Activated CD4-positive, alpha-beta T cell treated with anti-CD3 and anti-CD28 coated beads for 24 hours (primary cell): Measurements from ENCODE around the gene ZNF503.

Source experiments
- DNase-seq, 2 donors: peaks; one replicate each; pipeline ENCODE4 v3.0.0-alpha.2; 2020; ENCODE audit warnings: low read depth in 2 of 2

ZNF503 gene

GRCh38 chr10:75401569-75402485 lies at the start of gene ZNF503:
ZNF503 (minus strand) TSS chr10:75401764; CDS start chr10:75401419, 345 bp downstream.
- DNase-seq: peak in 1 of 2 donors; percentile 39

- DNase-seq: no peak
Observed at GRCh38 chr10:75450644-75451640, 49.4 kb upstream of the ZNF503 start.

- DNase-seq: no peak
Observed at GRCh38 chr10:75450075-75450445, 48.5 kb upstream of the ZNF503 start.

- DNase-seq: no peak
Observed at GRCh38 chr10:75449382-75450074, 48.0 kb upstream of the ZNF503 start.

- no peak for DNase-seq
Observed at GRCh38 chr10:75448166-75448565, 46.6 kb upstream of the ZNF503 start.

GRCh38 chr10:75446508-75446907 lies 44.9 kb upstream of the ZNF503 start:
- DNase-seq: no peak

GRCh38 chr10:75444781-75445386 lies 43.3 kb upstream of the ZNF503 start:
- no peak for DNase-seq

GRCh38 chr10:75443362-75443761 lies 41.8 kb upstream of the ZNF503 start:
- DNase-seq: no peak

- no peak for DNase-seq
Observed at GRCh38 chr10:75441682-75442081, 40.1 kb upstream of the ZNF503 start.

- no peak for DNase-seq
Observed at GRCh38 chr10:75441196-75441595, 39.6 kb upstream of the ZNF503 start.

GRCh38 chr10:75440271-75440793 lies 38.8 kb upstream of the ZNF503 start:
- no peak for DNase-seq

GRCh38 chr10:75439811-75440210 lies 38.2 kb upstream of the ZNF503 start:
- DNase-seq: no peak

GRCh38 chr10:75438275-75438674 lies 36.7 kb upstream of the ZNF503 start:
- no peak for DNase-seq

- no peak for DNase-seq
Observed at GRCh38 chr10:75437693-75438092, 36.1 kb upstream of the ZNF503 start.

- no peak for DNase-seq
Observed at GRCh38 chr10:75436896-75437295, 35.3 kb upstream of the ZNF503 start.

GRCh38 chr10:75435291-75435690 lies 33.7 kb upstream of the ZNF503 start:
- no peak for DNase-seq

GRCh38 chr10:75434291-75434690 lies 32.7 kb upstream of the ZNF503 start:
- DNase-seq: no peak

GRCh38 chr10:75433216-75433615 lies 31.7 kb upstream of the ZNF503 start:
- DNase-seq: no peak

GRCh38 chr10:75432763-75433162 lies 31.2 kb upstream of the ZNF503 start:
- no peak for DNase-seq

- no peak for DNase-seq
Observed at GRCh38 chr10:75432176-75432575, 30.6 kb upstream of the ZNF503 start.
